MM.1S (cell line): ENCODE measurements around the gene ULK2.

Experiments used
- DNase-seq: peaks from one replicate; pipeline ENCODE4 v3.0.0-alpha.2; 2015
- H2AFZ ChIP-seq: fragments of 300-600 bp; sonication (generic); 2 replicates; pipeline ENCODE4 v1.6.0; 2016; ENCODE audit warnings: antibody characterized with exemption, low read length
- H3F3A ChIP-seq: fragments of 300-600 bp; sonication (generic); 2 replicates; pipeline ENCODE4 v1.6.1; 2016; ENCODE audit warnings: mild to moderate bottlenecking, antibody characterized with exemption, low read length, moderate library complexity, mixed read lengths; ENCODE audit not compliant: insufficient read depth
- H3K27ac ChIP-seq: fragments of 300-600 bp; sonication (generic); 2 replicates; pipeline ENCODE4 v1.5.1; 2016; ENCODE audit warnings: mild to moderate bottlenecking, low read length
- H3K27me3 ChIP-seq: fragments of 300-600 bp; sonication (generic); replicated peaks from 2 replicates; pipeline ENCODE4 v1.6.0; 2016; ENCODE audit warnings: low read length; ENCODE audit not compliant: insufficient read depth
- H3K36me3 ChIP-seq: fragments of 300-600 bp; sonication (generic); replicated peaks from 2 replicates; pipeline ENCODE4 v1.6.1; 2016; ENCODE audit warnings: mild to moderate bottlenecking, low read length, mixed read lengths; ENCODE audit not compliant: insufficient read depth
- H3K4me1 ChIP-seq: fragments of 300-600 bp; sonication (generic); 2 replicates; pipeline ENCODE4 v1.6.1; 2016; ENCODE audit warnings: low read length, mixed read lengths
- H3K4me2 ChIP-seq: fragments of 300-600 bp; sonication (generic); 2 replicates; pipeline ENCODE4 v1.6.0; 2016; ENCODE audit warnings: low read depth, low read length
- H3K4me3 ChIP-seq: fragments of 300-600 bp; sonication (generic); 2 replicates; pipeline ENCODE4 v1.5.1; 2016; ENCODE audit warnings: low read length, mixed read lengths
- H3K79me2 ChIP-seq: fragments of 300-600 bp; sonication (generic); 2 replicates; pipeline ENCODE4 v1.6.1; 2016; ENCODE audit warnings: mixed run types, low read length, mixed read lengths
- H3K9ac ChIP-seq: fragments of 300-600 bp; sonication (generic); 2 replicates; pipeline ENCODE4 v1.6.1; 2016; ENCODE audit warnings: low read length, mixed read lengths
- H3K9me2 ChIP-seq: fragments of 300-600 bp; sonication (generic); replicated peaks from 2 replicates; pipeline ENCODE4 v1.6.1; 2016; ENCODE audit warnings: mild to moderate bottlenecking, low read length, mixed read lengths; ENCODE audit not compliant: insufficient read depth
- H3K9me3 ChIP-seq: fragments of 300-600 bp; sonication (generic); replicated peaks from 2 replicates; pipeline ENCODE4 v1.6.1; 2016; ENCODE audit warnings: mild to moderate bottlenecking, low read length, mixed read lengths; ENCODE audit not compliant: insufficient read depth
- H4K20me1 ChIP-seq: fragments of 300-600 bp; sonication (generic); 2 replicates; pipeline ENCODE4 v1.6.1; 2016; ENCODE audit warnings: mild to moderate bottlenecking, low read length, moderate library complexity, mixed read lengths; ENCODE audit not compliant: insufficient read depth
- EZH2 ChIP-seq: fragments of 300-600 bp; sonication (generic); optimal IDR thresholded peaks from 2 replicates; pipeline ENCODE3; 2017; ENCODE audit warnings: low read depth, mild to moderate bottlenecking, antibody characterized with exemption, low read length, mixed read lengths
- EZH2phosphoT487 ChIP-seq: fragments of 300-600 bp; sonication (generic); IDR thresholded peaks from 2 replicates; pipeline ENCODE4 v1.6.1; 2018; ENCODE audit warnings: antibody characterized with exemption, low read length
- TF ChIP-seq, protein P1 (sequence below): fragments of 300-600 bp; sonication (generic); IDR thresholded peaks from 2 replicates; pipeline ENCODE4 v1.5.1; 2016; ENCODE audit warnings: antibody characterized with exemption, low read length, mixed read lengths

Gene ULK2

DNA sequence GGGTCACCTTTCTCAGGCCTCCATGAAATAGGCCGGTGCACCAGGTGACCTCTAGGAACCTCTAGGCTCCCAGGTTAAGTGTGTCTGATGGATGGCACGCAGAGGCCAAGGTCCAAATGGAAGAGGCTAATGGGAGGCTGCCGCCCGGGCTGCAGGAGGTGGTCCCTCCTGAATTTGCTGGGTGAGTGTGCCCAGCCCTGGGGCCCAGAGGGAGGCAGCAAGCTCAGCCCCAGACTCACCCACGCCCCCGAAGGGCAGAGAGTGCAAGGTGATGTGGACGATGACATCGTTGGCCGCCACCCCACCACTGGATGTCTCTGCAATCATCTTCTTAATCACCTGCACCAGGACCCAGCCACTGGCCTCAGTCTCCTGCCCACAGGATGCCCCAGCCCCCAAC is 129.0 kb downstream of the ULK2 start:
- Histone ChIP-seq H3K27me3 (peaks cover 23% of the 10 kb centered on the region), H3K4me2 (no peak overlapping the region), H3K9ac (no peak overlapping the region), H3K9me3 (no peaks in the 10 kb centered on the region), H3K4me3 (no peak overlapping the region), H3K79me2 (no peaks in the 10 kb centered on the region), H3K9me2 (no peaks in the 10 kb centered on the region), H3F3A (no peaks in the 10 kb centered on the region), H3K27ac (no peak overlapping the region), H4K20me1 (no peaks in the 10 kb centered on the region), H3K36me3 (no peaks in the 10 kb centered on the region), H2AFZ (no peak overlapping the region), H3K4me1 (no peaks in the 10 kb centered on the region)
- DNase-seq: no peak
- TF ChIP-seq EZH2phosphoT487: no peak
- TF ChIP-seq, protein P1, sequence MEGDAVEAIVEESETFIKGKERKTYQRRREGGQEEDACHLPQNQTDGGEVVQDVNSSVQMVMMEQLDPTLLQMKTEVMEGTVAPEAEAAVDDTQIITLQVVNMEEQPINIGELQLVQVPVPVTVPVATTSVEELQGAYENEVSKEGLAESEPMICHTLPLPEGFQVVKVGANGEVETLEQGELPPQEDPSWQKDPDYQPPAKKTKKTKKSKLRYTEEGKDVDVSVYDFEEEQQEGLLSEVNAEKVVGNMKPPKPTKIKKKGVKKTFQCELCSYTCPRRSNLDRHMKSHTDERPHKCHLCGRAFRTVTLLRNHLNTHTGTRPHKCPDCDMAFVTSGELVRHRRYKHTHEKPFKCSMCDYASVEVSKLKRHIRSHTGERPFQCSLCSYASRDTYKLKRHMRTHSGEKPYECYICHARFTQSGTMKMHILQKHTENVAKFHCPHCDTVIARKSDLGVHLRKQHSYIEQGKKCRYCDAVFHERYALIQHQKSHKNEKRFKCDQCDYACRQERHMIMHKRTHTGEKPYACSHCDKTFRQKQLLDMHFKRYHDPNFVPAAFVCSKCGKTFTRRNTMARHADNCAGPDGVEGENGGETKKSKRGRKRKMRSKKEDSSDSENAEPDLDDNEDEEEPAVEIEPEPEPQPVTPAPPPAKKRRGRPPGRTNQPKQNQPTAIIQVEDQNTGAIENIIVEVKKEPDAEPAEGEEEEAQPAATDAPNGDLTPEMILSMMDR: no peak
- TF ChIP-seq EZH2: no peak

DNA sequence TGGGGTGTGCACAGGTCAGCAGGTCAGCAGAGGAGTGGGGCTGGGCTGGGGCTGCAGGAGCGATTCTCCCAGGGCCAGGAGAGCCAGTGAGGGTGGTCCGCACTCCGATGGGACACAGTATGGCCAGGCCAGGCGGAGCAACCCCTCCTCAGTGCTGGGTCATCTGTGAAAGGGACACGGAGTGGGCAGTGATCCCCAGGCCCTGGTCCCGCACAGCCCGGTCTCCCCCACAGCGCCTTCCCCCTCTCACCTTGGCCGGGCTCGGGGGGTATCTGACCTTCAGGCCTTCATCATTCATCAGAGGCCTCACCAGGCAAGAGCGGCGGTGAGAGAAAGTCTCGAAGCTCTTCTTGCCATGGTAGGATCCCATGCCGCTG is 129.7 kb downstream of the ULK2 start:
- TF ChIP-seq, protein P1: no peak
- TF ChIP-seq EZH2phosphoT487: no peak
- TF ChIP-seq EZH2: no peak
- peaks cover 23% of the 10 kb centered on the region for H3K27me3 ChIP-seq
- no peaks in the 10 kb centered on the region for H4K20me1 ChIP-seq
- no peaks in the 10 kb centered on the region for H3K79me2 ChIP-seq
- no peaks in the 10 kb centered on the region for H3K36me3 ChIP-seq
- H3K27ac ChIP-seq: no peak overlapping the region
- no peak overlapping the region for H3K9ac ChIP-seq
- no peak overlapping the region for H2AFZ ChIP-seq
- no peaks in the 10 kb centered on the region for H3F3A ChIP-seq
- no peak for DNase-seq
- no peaks in the 10 kb centered on the region for H3K4me1 ChIP-seq
- no peak overlapping the region for H3K4me2 ChIP-seq
- no peak overlapping the region for H3K4me3 ChIP-seq
- H3K9me3 ChIP-seq: no peaks in the 10 kb centered on the region
- no peaks in the 10 kb centered on the region for H3K9me2 ChIP-seq

- Histone ChIP-seq H4K20me1 (no peaks in the 10 kb centered on the region), H3F3A (no peaks in the 10 kb centered on the region), H3K27ac (no peak overlapping the region), H3K27me3 (peaks cover 23% of the 10 kb centered on the region), H3K4me2 (no peak overlapping the region), H2AFZ (no peak overlapping the region), H3K4me3 (no peak overlapping the region), H3K79me2 (no peaks in the 10 kb centered on the region), H3K36me3 (no peaks in the 10 kb centered on the region), H3K9me3 (no peaks in the 10 kb centered on the region), H3K9me2 (no peaks in the 10 kb centered on the region), H3K9ac (no peak overlapping the region), H3K4me1 (no peaks in the 10 kb centered on the region)
- DNase-seq: no peak
- TF ChIP-seq, protein P1: no peak
- TF ChIP-seq EZH2 (no peak), EZH2phosphoT487 (no peak)
Observed at GRCh38 chr17:19737305-19738072, 130.2 kb downstream of the ULK2 start.
